NCI-H748 (cell line): ENCODE data around the gene NGDN.
A peak's percentile ranks its signal among the peaks of the same experiment; 100 is the strongest.
"Not testable (repeated sequence)": the region's sequence is repeated elsewhere in the genome, so short reads cannot be mapped to it uniquely, and the experiment has no call there.

Source experiments
- DNase-seq: peaks from one replicate; lab custom pipeline; 2025; ENCODE audit not compliant: unreplicated experiment; lab: John Stamatoyannopoulos, UW

NGDN gene, protein sequence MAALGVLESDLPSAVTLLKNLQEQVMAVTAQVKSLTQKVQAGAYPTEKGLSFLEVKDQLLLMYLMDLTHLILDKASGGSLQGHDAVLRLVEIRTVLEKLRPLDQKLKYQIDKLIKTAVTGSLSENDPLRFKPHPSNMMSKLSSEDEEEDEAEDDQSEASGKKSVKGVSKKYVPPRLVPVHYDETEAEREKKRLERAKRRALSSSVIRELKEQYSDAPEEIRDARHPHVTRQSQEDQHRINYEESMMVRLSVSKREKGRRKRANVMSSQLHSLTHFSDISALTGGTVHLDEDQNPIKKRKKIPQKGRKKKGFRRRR

DNA sequence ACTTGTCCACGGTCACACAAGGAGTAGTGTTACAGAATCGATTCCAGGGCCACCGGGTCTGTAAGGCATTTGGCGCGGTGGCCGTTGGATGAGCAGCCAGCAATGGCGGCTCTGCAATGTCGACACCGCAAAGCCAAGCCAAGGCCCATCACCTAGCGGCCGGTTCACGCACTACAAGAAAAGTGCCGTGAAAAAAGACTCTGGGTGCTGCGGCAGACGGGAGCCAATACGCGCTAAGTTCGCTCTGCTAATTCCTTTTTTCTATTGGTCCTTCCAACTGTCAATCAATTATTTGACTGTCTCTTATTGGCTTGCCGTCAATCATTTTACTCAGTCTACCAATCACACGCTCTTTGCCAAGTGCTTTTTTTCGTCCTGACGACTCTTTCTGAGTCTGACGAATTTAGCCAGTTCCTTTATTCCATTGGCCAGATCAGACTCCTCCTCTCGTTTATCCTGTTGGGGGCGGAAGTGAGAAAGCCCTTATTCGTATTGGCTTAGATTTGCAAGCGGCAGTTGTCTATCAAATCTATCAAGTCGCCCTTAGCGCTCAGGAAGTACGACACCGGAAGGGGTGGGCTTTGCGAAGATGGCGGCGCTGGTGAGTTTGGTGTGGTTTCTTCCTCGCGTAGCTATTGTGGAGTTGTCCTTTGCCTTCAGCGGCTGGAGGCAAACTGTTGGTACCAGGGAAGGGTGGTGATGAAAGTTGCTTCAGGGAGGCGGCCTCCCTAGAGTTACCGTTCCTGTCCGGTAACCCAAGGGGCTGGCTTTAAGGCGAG lies at the start of gene NGDN:
Gene NGDN, plus strand, starts transcription at position 577 of the 779 bp plus-strand sequence. Its CDS starts 13 bp downstream, at position 590.
- peak; percentile 99 for DNase-seq

DNA sequence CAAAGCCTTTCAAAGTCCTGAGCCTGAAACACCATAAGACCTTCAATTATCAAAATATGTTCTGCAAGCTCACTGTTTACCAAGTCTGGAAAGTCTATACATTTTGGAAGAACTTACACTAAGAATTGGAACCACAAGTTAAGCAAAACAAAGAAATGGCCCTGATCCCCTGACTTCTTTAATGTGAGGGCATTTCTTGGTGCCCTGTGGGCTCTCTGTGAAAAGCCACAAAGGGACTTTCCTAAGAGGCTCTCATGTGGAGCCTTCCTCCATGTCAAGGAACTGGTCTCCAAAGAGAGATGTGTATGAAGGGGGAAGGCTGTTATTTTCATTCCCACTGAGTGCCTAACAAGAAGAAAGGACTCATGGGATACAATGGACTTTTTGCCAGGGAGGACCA lies 47.9 kb upstream of the NGDN start:
- no peak for DNase-seq

DNA sequence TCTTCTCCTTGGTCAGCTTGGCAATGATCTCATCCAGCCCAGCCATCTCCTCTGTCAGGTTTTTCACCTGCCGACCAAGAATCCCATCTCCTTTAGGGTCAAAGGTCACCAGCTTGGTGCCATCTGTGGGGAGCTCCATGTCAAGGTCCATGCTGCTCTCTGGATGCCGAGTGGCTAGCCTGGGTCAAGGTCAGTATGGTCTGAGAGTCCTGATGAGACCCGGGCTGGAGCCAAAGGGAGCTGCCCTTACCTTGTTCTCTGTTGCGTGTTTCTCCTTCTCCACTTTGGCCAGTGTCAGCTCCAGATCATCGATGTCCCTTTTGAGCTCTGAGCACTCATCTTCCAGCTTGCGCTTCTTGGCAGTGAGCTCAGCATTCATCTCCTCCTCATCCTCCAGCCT lies 45.8 kb upstream of the NGDN start:
- DNase-seq = no peak

DNA sequence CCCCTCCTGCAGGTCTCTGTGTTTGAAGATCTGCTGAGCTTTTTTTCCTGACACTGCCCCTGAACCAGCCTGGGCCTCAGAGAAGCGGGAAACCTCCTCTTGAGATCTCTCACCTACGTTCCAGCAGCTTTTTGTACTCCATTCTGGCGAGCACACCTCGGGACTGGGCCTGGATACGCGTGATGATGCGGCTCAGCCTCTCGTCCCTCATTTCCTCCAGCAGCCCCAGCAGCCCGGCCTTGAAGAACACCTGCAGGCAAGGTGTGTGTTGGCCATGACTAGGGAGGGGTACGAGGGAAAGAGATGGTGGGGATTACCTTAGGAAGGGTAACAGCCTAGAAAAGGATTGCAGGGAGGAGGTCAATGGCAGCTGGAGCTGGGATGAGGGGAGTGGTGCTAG lies 44.3 kb upstream of the NGDN start:
- DNase-seq = no peak

DNA sequence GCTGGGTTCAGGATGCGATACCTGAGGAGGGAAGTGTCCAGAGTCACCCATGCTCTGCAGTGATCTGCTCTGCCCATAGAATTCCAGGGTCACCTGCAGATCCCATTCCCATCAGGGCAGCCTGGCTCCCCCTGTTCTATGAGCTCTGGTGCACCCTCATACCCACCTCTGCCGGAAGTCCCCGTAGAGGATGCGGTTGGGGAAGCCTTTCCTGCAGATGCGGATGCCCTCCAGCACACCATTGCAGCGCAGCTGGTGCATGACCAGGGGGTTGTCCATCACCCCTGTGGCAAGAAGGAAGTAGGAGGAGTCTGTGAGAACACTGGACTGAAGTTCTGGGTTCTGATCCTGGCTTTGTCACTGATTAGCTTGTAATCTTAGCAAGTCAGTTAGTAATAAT lies 43.7 kb upstream of the NGDN start:
- DNase-seq = not testable (repeated sequence)

DNA sequence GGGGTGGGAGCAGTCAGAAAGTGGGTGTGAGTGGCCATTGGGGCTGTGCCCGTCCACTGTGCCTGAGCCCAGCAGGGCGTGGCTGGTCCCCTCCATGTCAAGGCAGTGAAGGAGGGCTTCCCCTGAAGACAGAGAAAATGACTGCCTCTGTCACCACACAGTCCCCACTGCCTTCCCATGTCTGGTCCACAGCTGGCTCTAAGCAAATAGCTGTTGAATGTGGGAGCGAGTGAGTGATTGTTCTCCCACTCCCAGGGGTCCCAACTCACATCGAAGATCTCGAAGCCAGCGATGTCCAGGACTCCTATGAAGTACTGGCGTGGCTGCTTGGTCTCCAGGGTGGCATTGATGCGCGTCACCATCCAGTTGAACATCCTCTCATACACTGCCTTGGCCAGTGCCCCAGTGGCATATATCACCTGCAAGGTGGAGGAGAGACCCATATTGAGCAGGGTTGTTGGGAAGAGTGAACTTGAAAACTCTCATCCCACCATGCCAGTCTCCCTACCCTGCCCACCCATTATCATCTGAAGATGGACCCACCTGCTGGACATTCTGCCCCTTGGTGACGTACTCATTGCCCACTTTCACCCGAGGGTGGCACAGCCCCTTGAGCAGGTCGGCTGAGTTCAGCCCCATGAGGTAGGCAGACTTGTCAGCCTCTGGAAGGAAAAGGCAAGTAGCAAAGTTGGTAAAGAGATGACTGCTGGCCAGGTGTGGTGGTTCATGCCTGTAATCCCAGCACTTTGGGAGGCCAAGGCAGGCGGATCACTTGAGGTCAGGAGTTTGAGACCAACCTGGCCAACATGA lies 40.6 kb upstream of the NGDN start:
- no peak for DNase-seq

DNA sequence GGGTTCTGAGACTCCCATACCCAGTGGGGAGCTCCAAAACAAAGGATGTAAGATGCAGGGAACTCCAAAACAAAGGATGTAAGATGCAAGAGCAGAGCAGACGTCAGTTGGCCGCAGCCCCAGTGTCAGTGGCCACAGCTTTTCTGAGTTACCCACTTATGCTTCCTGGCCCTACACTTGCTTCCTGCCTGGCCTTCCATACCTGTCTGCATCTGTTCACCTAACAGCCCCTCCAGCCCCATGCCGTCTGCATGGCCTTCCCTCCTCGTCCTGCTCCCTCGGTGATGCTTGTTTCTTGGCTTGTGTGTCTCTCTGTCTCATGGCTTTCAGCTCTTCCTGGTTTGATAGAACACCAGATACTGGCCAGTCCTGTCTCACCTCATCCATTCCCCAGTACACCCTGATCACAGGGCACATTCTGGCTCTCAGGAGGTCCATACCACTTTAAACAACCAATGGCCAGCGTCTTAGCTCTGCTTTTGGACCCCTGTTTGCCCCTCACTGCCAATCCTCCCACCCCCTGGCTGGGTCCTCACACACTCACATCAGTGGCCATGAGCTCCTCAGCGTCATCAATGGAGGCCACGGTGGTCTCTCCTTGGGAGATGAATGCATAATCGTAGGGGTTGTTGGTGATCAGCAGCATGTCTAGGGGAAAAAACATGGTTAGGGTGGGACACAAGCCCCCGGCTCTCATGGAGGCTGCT lies 39.3 kb upstream of the NGDN start:
- DNase-seq = no peak

DNA sequence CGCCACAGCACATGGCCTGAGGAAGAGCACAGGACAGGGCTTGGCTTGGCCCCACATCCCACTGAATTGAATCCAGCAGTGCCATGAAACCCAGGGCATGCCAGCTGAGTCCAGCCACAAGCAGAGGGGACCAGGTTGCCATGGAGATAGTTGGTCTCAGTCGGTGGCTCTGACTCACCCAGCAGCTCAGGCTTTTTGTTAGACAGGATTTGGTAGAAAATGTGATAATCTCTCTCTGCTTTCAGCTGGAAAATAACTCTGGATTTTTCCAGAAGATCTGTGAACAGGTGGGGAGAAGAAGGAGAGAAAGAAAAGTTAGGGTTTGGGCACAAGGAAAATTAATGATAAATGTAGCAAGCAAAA lies 38.8 kb upstream of the NGDN start:
- DNase-seq = peak; percentile 43

DNA sequence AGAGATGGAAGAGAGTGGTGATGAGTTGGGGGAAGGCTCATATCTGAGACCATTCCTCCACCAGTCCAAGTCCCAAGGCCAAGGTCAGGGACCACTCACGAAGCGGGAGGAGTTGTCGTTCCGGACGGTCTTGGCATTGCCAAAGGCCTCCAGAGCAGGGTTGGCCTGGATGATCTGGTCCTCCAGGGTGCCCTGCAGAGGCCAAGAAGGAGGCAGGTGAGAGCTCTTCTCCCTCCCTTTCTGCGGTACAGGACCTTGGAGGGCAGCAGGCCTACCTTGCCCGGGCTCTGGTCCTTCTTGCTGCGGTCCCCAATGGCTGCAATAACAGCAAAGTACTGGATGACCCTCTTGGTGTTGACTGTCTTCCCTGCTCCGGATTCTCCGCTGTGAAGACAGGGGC lies 38.0 kb upstream of the NGDN start:
- no peak for DNase-seq

DNA sequence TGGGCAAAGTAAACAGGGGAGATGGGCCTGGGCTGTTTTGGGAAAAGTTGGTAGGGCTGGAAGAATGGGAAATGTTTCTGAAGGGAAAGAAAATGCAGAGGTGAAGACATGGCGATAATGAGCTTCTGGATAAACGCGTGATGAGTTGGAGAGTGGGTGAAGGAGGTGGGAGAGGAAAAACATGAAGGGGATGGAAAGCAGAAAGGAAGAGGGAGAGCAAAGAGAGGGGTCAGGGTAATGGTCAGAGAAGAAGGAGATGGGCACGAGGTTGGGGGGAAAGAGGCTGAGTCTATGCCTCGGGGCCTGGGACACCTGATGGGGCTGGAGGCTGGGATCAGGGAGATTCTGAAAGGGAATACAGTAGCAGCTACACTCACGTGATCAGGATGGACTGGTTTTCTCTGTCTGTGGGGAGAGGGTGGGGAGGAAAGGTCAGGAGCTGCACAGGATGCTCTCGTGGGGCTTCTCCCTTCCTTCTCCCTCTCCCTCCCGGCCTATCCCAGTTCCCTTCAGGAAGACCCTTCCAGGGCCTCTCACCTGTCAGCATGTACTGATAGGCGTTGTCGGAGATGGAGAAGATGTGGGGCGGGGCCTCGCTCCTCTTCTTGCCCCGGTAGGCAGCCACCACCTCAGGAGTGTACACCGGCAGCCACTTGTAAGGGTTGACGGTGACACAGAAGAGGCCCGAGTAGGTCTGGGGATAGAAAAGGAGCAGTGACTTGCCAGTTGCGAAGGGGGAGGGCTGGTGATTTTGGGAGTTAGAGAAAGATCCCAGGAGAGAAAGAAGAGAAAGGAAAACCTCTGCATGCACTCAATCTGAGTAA lies 37.2 kb upstream of the NGDN start:
- no peak for DNase-seq

DNA sequence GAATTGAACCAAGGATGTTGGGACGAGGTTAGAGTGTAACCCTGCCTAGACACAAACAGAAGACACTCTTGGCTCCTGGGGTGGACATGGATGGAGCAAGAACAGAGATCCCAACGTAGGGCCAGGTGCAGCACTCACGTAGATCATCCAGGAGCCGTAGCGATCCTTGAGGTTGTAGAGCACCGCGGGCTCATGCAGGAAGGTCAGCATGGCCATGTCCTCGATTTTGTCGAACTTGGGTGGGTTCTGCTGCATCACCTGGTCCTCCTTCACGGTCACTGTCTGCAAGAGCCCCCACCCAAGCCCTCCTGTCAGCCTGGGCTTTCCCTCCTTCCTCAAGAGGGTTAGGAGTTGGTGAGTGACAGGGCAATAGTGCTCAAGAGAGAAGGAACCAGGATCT lies 36.6 kb upstream of the NGDN start:
- DNase-seq = no peak

DNA sequence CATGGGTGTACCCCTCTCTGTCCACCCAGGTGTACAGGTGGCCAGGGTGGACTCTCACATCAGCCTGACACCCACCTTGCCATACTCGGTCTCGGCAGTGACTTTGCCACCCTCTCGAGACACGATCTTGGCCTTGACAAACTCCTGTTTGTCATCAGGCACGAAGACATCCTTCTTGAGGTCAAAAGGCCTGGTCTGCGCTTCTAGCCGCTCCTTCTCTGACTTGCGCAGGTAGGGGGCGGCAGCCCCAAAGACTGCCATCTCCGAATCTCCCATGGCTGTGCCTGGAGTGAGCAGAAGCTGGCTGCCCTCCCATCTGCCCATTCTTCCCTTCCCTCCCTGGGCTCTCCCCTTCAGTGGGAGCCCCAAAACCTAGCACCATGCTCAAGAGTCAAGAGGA lies 36.0 kb upstream of the NGDN start:
- DNase-seq = no peak

DNA sequence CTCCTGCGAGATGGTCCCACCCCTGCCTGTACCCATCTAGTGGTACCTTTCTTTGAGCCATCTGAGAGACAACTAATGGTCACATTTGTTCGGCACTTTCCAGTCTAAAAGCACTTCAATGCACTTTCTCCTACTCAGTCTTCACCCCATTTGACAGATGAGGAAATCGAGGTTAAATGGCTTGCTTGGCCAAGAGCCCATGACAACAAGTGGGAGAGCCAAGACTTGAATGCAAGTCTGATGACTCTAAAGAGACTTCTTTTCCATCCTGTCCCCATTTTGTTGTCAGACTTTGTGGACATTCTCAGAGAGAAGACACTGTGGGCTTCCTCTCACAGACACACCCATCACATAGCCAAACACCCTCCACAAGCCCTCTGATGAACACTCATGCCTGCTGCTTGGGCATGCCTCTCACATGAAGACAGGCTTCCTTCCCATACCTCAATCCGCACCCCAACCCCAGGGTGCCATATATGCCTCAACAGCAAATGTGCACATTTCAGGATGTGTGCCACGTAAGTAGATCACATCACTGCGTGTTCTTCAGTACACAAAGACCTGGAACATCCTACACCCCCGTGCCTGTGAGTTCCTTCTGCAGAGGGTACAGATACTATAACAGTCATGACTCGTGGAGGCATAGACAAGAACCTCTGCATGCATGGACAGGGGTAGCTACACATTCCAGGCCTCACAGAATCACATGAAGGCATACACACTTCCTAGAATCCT lies 34.8 kb upstream of the NGDN start:
- DNase-seq = no peak

DNA sequence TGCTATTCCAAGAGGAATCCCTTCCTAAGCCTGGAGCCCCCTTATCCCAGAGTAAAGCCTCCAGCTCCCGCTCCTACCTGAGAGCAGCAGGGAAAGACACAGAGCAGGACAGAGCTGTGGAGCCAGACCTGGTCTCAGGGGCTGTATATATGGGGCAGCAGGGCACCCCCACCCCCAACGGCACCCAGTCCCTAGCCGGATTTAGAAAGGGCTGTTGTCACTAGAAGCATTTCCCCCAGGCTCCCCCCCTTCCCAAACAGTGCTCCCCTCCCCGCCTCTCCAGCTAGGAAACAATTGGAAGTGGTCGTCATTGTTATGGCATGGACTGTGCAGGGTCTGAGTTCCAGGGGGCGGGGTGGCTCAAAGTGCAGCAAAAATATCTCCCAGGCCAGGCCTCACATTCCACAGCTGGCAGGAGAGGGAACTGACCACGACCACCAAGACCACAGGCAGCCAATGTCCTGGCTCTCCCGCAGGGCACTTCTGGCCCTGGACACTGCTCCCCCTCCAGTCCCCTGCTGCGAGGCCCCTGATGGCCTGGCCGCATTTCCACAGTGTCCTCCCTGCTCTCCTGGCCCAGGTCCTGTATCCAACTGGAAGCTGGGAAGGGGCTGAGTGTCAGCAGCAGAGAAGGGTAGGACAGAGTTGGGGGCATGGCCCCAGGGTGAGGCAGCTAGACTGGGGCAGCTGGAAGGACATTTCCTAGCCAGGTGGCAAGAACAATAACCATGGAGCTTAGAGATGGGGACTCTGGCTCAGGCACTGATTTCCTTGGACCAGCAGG lies 33.8 kb upstream of the NGDN start, which contains the start of gene MYH7:
Gene MYH7, minus strand, starts transcription at position 118 of the 784 bp plus-strand sequence. CDS start 1,928 bp downstream, outside the sequence.
- no peak for DNase-seq

DNA sequence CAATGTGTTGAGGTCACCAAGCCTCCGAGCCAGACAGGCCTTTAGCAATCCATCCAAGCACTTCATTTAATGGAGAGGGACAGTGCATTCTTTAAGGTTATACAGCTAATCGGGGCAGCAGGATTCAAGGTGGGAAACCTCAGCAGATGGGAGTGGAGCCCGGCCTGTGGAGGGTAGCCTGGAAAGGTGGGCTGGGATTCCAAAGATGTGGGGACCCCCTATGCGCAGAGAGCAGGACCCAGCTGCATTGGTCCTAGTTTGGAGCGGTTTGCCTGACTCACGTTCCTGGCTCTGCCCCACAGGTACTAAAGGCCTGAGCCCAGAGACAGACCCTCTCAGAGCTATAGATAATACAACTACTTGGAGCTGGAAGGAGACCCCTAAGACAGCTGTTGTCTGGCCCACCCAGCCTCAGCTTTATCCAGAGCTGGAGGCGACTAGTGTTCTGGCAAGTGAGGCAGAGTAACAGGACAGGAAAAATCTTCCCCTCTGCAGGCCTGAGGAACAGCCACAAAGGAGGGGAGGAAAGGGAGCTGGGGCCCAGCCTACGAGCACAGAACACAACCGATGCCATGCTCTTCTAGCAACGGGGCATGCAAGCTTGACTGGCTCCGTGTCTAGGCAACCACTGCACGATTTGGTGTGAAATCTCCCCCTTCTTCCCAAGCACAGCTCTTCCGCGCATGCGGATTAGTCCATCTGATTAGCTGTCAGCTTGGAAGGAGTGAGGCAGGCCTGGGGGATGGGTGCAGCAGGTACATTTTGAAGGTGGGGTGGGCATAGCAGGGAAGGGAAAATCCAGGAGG lies 33.0 kb upstream of the NGDN start:
- DNase-seq = no peak

DNA sequence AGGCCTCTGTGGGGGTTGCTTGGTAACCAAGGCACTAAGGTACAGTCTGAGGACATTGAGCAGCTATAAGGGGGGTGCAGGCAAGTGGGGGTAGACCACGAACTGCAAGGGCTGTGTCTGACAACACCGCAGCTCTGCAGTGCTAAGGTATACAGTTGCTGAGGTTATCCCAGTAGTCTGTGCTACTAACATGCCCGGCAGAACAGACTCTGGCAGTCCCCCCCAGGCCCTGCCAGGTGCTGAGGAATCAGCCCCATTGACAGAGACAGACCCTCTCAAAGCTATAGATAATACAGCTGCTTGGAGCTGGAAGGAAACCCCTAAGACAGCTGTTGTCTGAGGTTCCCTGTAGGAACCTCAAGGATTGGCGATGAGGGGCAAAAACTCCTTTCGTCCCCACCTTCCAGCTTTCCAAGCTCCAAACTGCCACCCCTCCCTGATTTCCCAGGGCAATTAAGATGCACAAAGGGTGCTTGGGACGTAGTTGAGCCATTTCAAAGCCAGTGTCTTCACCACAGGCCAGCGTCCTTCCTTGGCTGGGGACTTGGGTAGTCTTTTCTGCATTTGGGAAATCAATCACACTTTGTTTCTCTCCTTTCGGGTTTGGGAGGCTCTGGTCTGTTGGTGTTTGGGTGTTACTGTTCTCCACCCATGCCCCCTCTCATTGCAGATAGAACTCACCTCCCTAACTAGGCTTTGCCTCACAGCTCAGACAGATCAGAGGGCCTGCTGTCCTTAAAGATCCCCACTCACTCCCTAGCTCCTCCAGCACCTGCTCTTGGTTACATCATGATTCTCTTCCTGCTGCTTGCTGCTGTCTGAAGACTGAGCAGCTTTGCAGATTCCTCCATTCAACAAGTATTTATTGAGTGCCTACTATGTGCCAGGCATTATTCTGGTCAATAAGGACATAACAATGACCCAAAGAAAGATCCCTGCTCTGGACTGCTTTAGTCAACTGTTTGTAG lies 32.1 kb upstream of the NGDN start:
- DNase-seq = no peak
